Activated gamma-delta T cell treated with anti-CD3 and anti-CD28 coated beads, Interleukin-2, amount 50 U/mL, for 16 hours (primary cell): ENCODE measurements around the gene RIN3.

Experiments used
- DNase-seq: peaks from one replicate; pipeline ENCODE4 v3.0.0-alpha.2; 2020; ENCODE audit warnings: low read depth

RIN3 gene

DNA sequence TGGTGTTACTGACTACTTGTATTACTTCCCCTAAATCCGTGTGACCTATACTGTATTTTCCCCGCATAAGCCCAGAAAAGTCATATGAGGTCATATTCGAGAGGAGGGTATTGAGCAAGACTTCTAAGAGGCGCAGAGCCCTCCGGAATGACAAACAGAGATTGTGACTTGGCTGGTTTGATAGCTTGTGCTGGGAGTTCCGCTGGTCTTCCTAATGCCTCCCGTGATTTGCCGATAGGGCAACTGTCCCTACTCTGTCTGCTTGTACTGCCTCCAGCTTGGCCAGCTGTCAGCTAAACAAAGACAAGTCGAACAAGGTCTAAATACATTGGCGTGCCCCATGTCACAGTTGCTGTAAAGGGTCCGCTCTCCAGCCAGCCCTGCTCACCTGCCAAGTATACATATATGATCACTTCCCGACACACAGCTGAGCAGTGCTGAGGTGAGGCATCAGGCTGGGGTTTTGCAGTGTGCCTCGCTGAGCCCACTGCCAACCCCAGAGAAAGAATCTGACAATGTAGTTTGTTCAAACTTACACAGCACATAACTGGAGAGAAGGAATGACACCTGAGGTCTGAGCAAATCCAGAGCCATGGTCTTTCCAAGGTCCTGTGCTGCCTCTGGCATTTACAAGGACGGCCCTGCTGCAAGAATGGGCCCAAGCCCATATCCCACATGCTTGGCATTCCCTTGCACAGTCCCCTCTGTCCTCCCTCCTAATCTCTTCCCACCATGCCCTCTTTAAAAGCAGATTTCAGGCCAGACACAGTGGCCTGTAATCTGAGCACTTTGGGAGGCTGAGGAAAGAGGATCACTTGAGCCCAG is 211.1 kb downstream of the RIN3 start:
- DNase-seq, result no peak

DNA sequence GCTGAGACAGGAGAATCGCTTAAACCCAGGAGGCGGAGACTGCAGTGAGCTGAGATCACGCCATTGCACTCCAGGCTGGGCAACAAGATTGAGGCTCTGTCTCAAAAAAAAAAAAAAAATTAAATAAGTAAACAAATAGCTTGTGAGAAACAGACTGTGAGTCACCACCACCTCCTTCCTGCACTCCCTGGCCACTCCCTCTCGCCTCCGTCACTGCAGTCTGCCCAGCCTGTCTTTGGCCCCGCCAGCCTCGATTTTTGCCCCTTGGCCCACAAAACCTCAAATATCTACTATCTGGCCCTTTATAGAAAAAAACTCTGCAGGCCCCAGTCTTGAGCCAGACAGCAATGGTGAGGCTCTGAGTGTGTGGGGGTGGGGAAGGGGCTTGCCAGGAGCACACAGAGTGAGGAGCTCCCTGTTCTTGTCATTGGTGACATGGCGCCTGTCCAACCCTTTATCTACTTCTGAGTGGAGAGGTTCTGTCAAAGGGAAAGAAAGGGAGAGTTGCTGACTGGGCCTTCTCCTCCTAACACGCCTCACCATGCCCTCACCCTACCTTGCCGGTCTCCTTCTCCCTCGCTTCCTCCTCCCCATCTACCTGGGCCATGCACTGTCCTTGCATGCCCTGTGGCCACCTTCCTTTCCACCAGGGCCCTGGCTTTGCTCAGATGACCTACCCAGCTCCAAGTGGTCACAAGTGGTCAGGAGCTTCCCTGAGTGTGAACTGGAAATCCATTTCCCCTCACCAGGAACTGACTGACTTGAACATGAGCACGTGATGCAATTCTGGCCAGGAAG is 212.8 kb downstream of the RIN3 start:
- no peak for DNase-seq

DNA sequence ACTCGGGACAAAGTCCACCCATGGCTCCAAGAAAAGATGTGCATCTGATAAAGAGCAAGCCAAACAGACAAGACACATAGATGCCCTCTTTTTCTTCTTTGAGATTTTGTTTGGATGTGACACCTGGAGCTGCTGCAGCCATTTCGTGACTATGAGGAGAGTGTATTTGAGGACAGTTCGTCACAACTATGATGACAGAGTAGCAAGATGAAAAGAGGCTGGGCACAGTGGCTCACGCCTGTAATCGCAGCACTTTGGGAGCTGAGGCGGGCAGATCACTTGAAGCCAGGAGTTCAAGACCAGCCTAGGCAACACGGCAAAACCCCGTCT is 213.3 kb downstream of the RIN3 start:
- no peak for DNase-seq

DNA sequence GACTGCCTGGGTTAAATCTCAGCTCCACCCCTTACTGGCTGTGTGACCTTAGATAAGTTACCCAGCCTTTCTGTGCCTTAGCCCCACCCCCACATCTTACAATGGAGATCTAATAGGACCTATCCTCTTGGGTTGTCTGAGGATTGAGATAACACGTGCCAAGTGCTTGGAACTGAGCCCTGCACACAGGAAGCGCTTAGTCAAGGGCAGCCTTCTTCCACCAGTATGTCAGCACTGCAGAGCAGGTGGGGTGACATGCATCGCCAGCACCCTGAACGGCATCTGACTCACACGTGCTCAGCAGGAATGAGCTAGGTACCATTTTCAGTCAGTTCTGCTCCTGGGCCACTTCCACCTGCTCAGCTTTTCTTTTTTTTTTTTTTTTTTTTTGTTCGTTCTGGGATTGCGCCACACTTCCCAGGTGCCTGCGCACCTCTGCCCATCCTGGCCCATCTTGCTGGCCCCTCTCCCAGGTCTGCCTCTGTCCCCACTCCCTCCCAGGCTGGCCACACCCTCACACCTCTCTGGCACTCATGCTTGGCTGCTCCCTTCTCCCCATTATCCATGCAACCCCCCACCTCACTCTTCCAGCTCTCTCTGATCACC is 215.3 kb downstream of the RIN3 start:
- no peak for DNase-seq

DNA sequence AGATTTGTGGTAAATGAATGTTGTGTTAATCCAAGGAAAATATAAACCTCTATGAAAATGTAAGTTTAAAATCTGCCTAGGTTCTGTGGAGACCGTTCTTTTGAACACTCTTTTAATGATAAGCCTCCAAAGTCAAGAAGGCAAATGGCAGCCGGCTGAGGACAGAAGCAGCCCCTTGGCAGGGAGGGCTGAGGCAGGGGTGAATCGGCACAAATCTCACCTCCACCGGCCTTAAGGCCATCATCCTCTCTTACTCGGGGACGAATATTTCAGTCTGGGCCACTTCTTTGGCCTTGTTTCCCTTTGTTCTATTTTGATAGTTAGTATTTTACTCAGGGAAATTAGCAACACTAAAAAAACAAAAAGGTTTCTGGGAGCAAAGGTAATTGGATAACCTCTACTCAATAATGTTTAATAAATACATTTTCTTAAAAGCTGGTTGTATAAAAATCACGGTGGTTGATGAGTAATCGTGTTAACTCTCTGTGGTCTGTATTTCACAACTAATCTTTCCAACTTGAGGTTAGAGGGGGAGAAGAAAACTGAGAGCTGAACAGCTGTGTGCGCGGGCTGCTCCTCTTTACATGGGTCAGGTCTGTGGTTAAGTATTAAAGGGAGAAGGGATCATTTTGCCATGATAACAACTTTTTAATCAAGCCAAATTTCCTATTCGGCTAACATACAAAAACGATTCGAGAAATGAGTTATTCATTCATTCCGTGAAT is 216.2 kb downstream of the RIN3 start:
- no peak for DNase-seq

DNA sequence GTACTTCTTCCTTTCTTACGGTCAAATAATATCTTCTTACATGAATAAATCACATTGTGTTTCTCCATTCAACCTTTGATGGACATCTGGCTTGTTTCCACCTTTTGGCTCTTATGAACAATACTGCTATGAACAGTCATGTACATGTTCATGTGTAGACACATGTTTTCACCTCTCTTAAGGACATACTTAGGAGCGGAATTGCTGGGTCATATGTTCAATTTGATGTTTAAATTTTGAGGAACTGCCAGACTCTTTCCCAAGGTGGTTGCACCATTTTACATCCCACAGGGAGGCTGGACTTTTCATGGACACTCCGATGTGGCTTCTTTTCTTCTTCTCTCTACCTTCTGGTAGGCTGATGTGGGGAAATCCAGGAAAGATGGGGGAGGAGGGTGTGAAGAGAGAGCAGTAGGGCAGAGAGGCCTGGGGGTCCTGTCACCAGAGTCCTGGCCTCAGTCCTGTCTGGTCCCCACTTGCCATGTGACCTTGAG is 218.1 kb downstream of the RIN3 start:
- DNase-seq, result no peak

DNA sequence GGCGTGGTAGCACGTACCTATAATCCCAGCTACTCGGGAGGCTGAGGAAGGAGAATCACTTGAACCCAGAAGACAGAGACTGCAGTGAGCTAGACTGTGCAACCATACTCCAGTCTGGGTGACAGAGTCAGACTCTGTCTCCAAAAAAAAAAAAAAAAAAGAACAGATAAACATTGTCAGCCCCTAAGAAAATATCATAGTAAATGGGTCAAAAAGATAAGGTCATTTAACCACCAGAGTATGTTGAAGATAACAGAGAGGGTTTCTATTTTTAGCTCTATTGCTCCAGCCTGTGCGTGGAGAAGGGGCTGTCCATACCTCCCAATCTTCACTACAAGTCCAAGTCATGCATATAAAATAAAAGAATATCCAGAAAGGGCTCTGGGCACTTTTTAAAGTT is 219.4 kb downstream of the RIN3 start:
- no peak for DNase-seq

DNA sequence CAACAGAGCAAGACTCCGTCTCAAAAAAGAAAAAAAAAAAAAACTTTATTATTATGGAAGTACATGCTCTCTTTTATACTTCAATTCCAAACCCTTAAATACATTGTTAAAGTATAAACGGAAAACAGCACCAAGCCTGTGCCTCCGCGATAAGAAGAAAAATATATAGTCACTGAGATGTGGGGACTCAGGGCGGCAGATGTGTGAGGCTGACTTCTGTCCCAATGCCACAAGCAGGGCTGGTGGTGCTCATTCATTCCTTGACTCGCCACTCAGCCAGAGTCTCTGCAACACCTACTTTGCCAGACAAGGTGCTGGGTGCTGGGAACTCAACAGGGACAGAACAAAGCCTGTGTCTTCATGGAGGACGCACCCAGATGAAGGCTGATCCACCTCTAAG is 221.0 kb downstream of the RIN3 start:
- DNase-seq, result no peak

DNA sequence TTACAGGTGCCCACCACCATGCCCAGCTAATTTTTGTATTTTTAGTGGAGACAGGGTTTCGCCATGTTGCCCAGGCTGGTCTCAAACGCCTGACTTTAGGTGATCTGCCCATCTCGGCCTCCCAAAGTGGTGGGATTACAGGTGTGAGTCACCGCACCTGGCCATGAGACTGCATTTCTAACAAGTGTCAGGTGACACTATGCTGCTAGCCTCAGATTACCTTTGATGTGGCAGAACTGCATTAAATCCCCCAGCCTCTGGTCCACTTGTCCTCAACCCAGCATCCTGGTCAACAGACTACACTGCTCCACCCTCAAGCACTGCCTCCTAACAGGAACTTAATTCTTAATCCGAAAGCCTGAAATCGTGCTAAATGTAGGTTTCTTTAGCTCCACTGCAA is 221.8 kb downstream of the RIN3 start:
- DNase-seq, result no peak

DNA sequence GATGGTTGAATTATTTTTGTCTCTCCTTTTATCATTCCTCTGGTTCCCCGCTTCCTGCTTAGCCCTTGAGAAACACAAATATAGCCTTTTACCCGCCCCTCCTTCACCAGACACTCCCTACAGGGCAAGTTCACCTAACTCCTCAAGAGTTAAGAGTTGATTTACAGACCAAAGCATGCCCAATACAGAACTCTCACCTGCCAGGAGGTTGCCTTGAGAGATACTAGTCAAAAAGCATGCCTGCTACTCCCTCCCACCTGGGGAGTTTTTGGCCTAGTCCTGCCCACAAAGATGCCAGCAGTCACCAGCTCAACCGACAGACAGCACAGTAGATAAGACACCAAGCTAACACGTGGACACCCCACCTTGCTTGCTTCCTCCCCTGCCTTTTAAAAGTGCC is 223.6 kb downstream of the RIN3 start:
- no peak for DNase-seq

DNA sequence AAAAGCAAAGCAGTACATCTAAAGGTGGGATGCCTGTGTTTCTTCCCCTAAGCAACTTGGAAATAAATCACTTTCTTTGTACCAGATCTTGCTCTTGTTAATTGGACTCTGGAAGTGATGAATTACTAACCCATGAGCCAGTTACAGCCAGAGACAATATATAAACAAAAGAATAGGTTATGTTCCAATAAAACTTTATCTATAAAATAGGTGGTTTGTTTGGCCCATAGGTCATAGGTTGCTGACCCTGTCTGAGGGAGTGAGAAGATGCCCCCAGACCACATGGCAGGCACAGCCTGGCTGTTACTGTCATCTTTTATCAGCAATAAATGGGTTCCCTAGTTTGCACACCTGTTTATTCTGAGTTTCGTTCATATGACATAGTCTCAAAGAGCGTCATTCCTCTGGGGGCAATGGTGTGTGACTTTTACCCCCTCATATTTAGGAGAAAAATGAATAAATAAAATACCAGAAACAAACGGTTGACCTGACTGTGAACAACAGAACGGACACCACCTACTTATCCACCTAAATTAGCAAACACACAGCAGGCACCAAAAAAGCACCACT is 224.1 kb downstream of the RIN3 start:
- DNase-seq, result no peak
